Smooth muscle cell (in vitro differentiated cells): ENCODE results near the gene ZNF511. TPM values are rescaled to one million over a fixed set of nuclear protein-coding genes. Genes with fewer than 3 reads are reported as not detected.

ENCODE experiments used
- DNase-seq: peaks from one replicate; lab custom pipeline; 2025; ENCODE audit not compliant: unreplicated experiment; lab: John Stamatoyannopoulos, UW
- H2AFZ ChIP-seq: fragments of 200-600 bp; sonication (generic); 2 replicates; pipeline ENCODE4 v1.6.0; 2016; ENCODE audit warnings: antibody characterized with exemption, low read depth, mild to moderate bottlenecking
- H3F3A ChIP-seq: fragments of 200-600 bp; sonication (generic); 2 replicates; pipeline ENCODE4 v1.6.0; 2017; ENCODE audit warnings: antibody characterized with exemption, low read depth
- H3K27ac ChIP-seq: fragments of 200-600 bp; sonication (generic); 2 replicates; pipeline ENCODE4 v1.5.1; 2016; ENCODE audit warnings: low read depth, mild to moderate bottlenecking
- H3K27me3 ChIP-seq: fragments of 200-600 bp; sonication (generic); 2 replicates; pipeline ENCODE4 v1.6.1; 2016; ENCODE audit warnings: low read depth, mild to moderate bottlenecking
- H3K36me3 ChIP-seq: fragments of 200-600 bp; sonication (generic); 2 replicates; pipeline ENCODE4 v1.5.1; 2016; ENCODE audit warnings: low read depth
- H3K4me1 ChIP-seq: fragments of 200-600 bp; sonication (generic); 2 replicates; pipeline ENCODE4 v1.5.1; 2016; ENCODE audit warnings: low read depth
- H3K4me2 ChIP-seq: fragments of 200-600 bp; sonication (generic); 2 replicates; pipeline ENCODE4 v1.6.0; 2016; ENCODE audit warnings: mild to moderate bottlenecking
- H3K4me3 ChIP-seq: fragments of 200-600 bp; sonication (generic); 2 replicates; pipeline ENCODE4 v1.5.1; 2016; ENCODE audit warnings: mild to moderate bottlenecking
- H3K79me2 ChIP-seq: fragments of 200-600 bp; sonication (generic); 2 replicates; pipeline ENCODE4 v1.6.0; 2016; ENCODE audit warnings: low read depth, mild to moderate bottlenecking
- H3K9ac ChIP-seq: fragments of 200-600 bp; sonication (generic); 2 replicates; pipeline ENCODE4 v1.6.0; 2016; ENCODE audit warnings: low read depth
- H3K9me3 ChIP-seq: fragments of 200-600 bp; sonication (generic); replicated peaks from 2 replicates; pipeline ENCODE4 v1.5.1; 2016; ENCODE audit warnings: low read depth
- H4K20me1 ChIP-seq: fragments of 200-600 bp; sonication (generic); 2 replicates; pipeline ENCODE4 v1.6.0; 2016; ENCODE audit warnings: low read depth
- WGBS: methylation state at CpG from one replicate; pipeline ENCODE4 v1.1.7; 2016; ENCODE audit warnings: low lambda C conversion rate; 5-methylcytosine and 5-hydroxymethylcytosine counted together
- polyA plus RNA-seq: library from polyadenylated mRNA; unstranded; fragments of >200 nt; fragmentation: Nextera tagmentation; extraction: Ambion mirVana; gene quantifications from 2 replicates; pipeline ENCODE4 v1.2.1, GENCODE V29; 2016
- total RNA-seq: library from RNA; depleted of rRNA; stranded (reverse); fragments of >200 nt; gene quantifications from 2 replicates; pipeline ENCODE4 v1.2.3, GENCODE V29; 2014
- TF ChIP-seq, protein P1 (sequence below): fragments of 200-600 bp; sonication (generic); IDR thresholded peaks from 2 replicates; pipeline ENCODE4 v1.5.1; 2017; ENCODE audit warnings: borderline replicate concordance, mild to moderate bottlenecking, antibody characterized with exemption; ENCODE audit not compliant: insufficient read depth, poor library complexity, severe bottlenecking

The ZNF511 gene
- total and polyA plus RNA-seq, 2 experiments from 2014 or later, result 20.0 to 52.3 TPM

- TF ChIP-seq, protein P1, sequence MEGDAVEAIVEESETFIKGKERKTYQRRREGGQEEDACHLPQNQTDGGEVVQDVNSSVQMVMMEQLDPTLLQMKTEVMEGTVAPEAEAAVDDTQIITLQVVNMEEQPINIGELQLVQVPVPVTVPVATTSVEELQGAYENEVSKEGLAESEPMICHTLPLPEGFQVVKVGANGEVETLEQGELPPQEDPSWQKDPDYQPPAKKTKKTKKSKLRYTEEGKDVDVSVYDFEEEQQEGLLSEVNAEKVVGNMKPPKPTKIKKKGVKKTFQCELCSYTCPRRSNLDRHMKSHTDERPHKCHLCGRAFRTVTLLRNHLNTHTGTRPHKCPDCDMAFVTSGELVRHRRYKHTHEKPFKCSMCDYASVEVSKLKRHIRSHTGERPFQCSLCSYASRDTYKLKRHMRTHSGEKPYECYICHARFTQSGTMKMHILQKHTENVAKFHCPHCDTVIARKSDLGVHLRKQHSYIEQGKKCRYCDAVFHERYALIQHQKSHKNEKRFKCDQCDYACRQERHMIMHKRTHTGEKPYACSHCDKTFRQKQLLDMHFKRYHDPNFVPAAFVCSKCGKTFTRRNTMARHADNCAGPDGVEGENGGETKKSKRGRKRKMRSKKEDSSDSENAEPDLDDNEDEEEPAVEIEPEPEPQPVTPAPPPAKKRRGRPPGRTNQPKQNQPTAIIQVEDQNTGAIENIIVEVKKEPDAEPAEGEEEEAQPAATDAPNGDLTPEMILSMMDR, result no peak
- Histone ChIP-seq H3K4me3 (no peak overlapping the region), H3K27me3 (no peaks in the 10 kb centered on the region), H3K27ac (no peak overlapping the region), H3K9ac (no peak overlapping the region), H3K36me3 (peaks cover 8% of the 10 kb centered on the region), H3K9me3 (no peaks in the 10 kb centered on the region), H3K79me2 (no peaks in the 10 kb centered on the region), H3F3A (no peaks in the 10 kb centered on the region), H4K20me1 (no peaks in the 10 kb centered on the region), H2AFZ (no peak overlapping the region), H3K4me1 (no peaks in the 10 kb centered on the region), H3K4me2 (no peak overlapping the region)
- DNase-seq, result no peak
- 95% methylated on average over 9 of the region's 10 CpGs for WGBS
Measured at GRCh38 chr10:133293810-133294119, 14.9 kb upstream of the ZNF511 start.

DNA sequence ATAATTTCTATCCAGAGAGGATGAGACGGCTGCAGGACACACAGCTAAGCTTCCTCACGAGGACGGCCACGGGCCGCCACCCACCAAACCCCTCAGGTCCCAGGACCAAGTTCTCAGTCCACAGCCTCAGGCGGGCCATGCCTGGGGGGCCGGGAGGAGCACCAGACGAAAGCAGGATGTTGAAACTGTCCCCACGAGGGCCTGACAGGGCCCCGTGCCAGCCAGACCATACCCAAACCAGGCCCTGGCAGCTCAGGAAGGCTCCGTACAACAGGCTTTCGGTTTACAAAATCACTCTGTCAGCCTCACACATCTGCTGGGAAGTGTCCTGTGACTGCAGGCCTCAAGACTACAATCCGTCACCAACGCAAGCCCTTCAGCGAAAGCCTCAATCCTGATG, 14.5 kb upstream of the ZNF511 start:
- no peaks in the 10 kb centered on the region for H3K27me3 ChIP-seq

DNA sequence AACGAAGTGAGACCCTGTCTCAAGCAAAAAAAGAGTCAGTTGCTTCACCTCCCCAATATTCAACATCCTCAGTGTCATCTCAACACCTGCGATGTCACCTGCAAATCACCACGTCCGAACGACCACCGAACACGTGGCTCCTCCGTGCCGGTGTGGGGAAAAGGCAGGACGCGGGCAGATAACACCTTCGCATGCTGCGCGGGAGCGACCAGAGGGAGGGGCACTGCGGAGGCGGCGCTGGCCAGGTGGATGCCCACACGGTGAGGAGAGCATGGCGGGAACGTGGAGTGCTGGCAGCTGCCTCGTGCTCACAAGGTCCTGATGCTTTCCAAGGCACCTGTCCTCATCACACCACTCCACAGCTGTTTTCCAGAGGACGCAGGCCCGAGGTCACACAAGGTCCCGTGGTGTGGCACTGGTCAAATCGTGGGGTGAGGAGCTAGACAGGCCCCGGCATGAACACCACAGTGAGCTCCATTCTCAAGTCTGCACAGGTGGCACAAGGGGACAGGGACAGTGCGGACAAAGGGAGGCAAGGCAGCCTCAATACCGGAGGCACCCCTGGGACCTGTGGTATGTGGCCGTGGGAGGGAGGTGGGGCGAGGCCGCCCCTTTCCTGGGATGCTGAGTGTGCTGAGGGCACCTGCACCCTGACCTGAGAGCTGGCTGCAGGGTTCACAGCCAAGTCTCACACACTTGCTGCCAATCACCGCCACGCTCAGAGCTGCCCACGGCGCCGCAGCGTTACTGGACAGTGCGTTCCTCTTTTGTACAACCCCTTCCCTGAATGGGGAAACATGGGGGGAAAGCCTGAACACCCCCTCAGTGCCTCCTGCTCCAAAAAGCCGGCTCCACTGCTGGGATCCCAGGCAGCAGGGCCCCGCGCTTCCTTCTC, 13.0 kb upstream of the ZNF511 start:
- Histone ChIP-seq H3K36me3 (peaks cover 7% of the 10 kb centered on the region), H3K4me1 (no peaks in the 10 kb centered on the region), H3K27ac (no peak overlapping the region), H2AFZ (no peak overlapping the region), H3K9ac (no peak overlapping the region), H3K4me2 (no peak overlapping the region), H3F3A (no peaks in the 10 kb centered on the region), H3K9me3 (no peaks in the 10 kb centered on the region), H3K4me3 (no peak overlapping the region), H3K79me2 (no peaks in the 10 kb centered on the region), H3K27me3 (no peaks in the 10 kb centered on the region), H4K20me1 (peaks cover 2% of the 10 kb centered on the region)
- DNase-seq, result no peak
- WGBS, result 96% methylated on average over 42 of the region's 42 CpGs
- TF ChIP-seq, protein P1, result no peak

More for the DNA sequence above, 14.5 kb upstream of the ZNF511 start:
- no peak for DNase-seq
- Histone ChIP-seq H3F3A (no peaks in the 10 kb centered on the region), H3K27ac (no peak overlapping the region), H3K4me3 (no peak overlapping the region), H3K9ac (no peak overlapping the region), H2AFZ (no peak overlapping the region), H3K36me3 (peaks cover 6% of the 10 kb centered on the region), H3K79me2 (no peaks in the 10 kb centered on the region), H3K4me1 (no peaks in the 10 kb centered on the region), H3K4me2 (no peak overlapping the region), H3K9me3 (no peaks in the 10 kb centered on the region), H4K20me1 (no peaks in the 10 kb centered on the region)
- 92% methylated on average over 15 of the region's 15 CpGs for WGBS
- TF ChIP-seq, protein P1, result no peak

DNA sequence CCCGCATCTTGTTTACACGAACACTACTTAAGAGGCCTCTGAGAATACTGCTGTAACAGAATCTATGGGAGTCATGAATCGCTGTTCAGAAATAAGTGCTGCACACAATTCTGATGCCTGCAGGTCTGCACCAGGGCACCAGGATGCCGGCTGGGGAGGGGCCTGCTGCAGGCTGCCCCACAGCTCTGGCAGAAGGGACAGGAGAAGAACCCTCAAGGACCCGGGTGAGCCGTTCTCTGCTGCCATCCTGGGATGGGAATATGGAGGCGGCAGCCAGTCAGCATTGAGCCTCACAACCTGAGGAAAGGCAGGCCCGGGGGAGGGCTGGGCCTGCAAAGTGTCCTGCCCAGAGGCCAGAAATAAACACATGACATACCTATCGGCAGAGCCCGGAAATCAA, 11.2 kb upstream of the ZNF511 start:
- no peaks in the 10 kb centered on the region for H3K27me3 ChIP-seq
- H3K4me1 ChIP-seq, result no peaks in the 10 kb centered on the region
- H4K20me1 ChIP-seq, result peaks cover 18% of the 10 kb centered on the region
- H3K36me3 ChIP-seq, result peaks cover 5% of the 10 kb centered on the region
- no peaks in the 10 kb centered on the region for H3F3A ChIP-seq
- no peak overlapping the region for H3K27ac ChIP-seq
- H3K4me2 ChIP-seq, result no peak overlapping the region
- TF ChIP-seq, protein P1, result no peak
- H3K4me3 ChIP-seq, result no peak overlapping the region
- H3K9ac ChIP-seq, result no peak overlapping the region
- peaks cover 1% of the 10 kb centered on the region for H3K79me2 ChIP-seq
- WGBS, result 98% methylated on average over 10 of the region's 10 CpGs
- DNase-seq, result no peak
- H2AFZ ChIP-seq, result no peak overlapping the region
- no peaks in the 10 kb centered on the region for H3K9me3 ChIP-seq
